ENCODE measurements around the gene ARSG.
"Not testable (repeated sequence)": the region's sequence is repeated elsewhere in the genome, so short reads cannot be mapped to it uniquely, and the experiment has no call there.

The ARSG gene

DNA sequence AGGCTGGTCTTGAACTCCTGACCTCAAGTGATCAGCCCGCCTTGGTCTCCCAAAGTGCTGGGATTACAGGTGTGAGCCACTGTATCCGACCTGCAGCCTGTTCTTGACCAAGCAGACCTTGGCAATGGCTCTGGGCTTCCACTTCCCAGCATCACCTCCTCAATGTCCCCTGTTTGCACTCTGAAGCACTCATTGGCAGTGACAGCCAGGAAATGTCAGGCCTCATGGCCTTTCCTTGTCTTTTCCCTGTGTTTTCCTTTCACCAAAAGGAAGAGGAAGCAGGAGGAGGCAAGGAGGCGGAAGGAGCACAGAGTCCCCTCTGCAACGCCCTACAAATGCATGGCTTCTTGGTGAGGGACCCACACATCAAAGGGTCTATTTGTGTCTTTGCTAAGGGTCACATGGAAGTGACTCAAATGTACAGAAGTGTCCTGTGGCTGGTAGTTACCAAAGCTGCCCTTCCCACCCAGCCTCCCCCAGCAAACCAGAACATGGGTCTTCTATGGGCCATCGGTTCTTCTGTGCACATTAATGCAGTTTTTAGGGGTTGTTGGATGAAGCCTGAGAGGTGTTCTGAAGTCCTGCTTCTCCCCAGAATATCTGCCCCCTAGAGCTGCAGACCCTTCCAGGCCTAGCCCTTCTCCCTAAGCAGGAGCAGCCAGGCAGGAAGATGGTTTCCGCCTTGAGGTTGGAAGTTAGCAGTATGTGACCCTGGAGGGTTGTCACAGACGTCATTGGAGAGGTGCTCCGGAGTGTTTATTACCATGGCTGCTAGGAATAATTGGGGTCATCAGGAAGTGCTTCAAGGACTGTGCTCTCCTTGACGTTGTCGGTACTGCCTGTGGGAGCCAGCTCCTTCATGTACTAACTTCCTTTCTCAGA, 105.2 kb downstream of the ARSG start:
- DNase-seq (ENCODE audit: low read depth in 2 of 2), result no peak

DNA sequence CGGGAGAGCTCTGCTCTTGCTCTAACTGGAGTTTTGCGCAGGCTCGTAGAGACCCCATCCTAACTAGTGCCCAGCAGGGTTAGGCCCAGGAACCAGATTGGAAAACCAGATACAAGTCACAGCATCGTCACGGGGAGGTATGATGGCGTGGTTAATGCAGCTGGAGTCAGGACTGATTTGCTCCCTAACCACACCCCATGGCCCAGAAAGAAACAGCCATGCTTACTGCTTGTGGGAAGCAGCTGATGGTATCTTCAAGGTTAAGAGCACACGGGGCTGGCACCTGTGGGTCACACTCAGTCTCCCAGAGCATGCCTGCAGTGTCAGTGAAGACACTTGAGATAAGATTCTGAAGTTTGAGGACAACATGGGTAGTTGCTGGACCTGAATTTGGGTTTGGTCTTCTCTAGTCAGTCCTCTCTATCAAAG, 105.8 kb downstream of the ARSG start:
- DNase-seq (ENCODE audit: low read depth in 2 of 2), result no peak

DNA sequence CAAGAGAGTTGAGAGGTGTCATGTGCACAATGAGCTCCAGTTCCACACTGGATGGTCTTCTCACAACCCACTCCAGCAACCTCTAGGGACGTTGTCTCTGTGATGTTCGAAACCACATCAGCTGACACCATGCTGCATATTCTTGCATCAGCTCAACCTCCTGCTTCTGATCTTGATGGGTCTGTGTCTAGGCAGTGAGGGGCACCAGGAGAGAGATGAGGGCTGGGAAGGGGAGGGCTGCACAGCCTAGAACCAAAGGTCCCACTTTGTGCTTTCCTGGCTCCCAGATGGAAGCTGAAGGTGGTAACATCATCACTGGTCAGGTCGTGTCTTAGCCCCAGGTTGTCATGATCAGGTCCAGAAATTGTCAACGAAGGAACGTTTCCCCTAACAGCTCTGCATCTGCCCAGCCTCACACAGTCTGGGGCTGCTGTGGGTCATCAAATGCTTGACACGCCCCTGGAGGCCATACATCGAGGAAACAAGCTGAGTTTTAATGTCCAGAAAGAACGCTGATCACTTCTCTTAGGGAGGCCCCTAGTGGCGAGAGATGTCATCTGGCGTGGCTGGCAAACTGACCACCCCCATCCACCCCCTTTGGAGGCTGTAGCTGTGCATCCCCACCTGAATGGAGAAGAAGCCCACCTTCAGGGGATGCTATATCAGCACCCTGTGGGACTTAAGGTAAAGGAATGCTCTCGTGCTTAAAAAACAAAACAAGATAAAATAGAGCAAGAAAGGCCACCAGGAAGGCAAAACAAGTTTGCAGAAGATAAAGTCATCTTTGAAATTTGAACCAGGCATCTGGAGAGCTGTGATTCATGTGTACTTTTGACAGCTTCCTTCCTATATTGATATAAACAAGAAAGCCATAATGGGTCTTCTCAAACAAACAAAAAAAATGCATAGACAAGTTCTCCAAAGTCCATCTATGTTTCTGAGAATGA, 107.7 kb downstream of the ARSG start:
- no peak for DNase-seq (ENCODE audit: low read depth in 2 of 2)

DNA sequence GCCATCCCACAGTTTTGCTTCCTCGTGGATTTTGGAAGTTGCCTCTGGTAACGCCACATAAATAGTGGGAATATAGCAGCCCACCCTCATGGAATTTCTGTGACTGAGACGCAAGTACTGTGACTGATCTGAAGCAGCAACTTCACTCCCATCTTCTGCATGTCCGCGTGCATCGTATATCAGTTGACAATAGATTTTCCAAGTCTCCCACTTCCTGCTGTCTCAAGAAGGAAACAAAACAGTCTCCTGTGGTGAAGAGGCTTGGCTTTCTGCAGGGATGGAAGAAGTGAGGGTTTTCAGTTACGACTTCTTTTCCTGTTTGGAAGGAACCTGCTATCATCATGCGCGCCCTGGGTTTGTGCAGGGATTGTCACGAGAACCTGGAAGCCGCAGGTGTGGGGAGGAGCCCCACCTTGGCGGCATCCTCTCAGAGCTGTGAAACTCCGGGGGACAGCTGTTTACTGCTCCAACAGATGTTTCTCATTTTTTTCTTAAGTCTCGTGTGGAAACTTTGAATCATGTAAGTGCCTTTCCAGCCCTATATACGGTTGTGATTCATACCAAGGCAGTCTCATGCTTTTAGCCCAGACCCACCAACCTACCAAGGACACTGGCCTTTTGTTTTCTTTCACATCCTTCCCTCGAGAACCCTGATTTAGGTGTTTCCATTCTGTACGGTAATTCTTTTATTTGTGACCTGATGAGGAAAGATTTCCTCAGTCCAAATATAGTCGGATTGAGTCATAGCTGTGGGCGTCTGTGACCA, 108.5 kb downstream of the ARSG start:
- no peak for DNase-seq (ENCODE audit: low read depth in 2 of 2)

DNA sequence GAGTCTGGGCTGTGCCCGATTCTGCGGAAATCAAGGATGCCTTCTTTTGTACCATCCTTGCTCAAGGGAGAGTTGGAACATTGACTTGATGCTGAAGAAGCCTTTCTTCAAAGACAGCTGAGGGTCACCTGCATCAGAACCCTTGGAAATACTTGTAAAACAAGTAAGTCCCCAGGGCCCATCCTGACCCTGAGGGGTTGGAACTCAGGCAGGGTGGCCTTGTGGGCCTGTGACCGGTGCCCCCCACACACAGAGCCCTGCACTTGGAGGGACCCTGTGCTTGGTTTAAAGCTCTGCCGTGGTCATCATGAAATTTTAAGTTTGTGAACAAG, 109.1 kb downstream of the ARSG start:
- no peak for DNase-seq (ENCODE audit: low read depth in 2 of 2)

DNA sequence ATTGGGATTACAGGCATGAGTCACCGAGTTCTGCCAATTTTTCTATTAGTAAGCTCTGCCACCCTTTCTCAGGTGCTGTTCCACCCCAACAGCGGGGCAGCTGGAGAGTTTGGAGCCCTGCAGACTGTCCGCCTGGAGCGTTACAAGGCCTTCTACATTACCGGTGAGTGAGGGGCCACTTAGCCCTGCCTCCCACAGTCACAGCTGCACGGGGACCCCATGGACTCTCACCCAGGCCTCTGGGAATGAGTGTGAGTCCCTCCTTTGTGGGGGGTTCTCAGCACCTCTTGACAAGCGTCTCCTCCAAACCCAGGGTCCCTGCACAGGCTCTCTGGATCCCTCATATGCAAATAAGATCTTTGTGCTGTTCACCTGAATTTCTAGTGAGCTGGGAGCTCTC, 110.0 kb downstream of the ARSG start:
- DNase-seq (ENCODE audit: low read depth in 2 of 2), result no peak

DNA sequence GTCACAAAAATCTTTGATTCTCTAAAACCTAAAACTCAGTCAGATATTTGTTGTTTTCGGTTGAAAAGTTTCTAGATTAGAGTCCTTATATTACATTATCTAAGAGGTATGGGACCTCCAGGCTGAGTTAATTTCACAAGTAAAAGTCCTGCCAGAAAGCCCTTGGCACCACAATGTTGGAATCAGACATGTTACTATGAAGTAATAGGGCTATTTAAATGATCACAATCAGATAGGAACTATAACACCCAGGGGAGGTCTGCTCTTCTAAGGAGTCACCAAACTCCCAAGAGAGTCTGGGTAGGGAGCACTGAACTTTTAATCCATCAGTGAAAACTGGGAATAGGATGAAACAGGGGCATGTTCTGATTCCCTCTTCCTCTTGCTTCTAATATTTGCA, 111.8 kb downstream of the ARSG start:
- DNase-seq (ENCODE audit: low read depth in 2 of 2), result no peak

DNA sequence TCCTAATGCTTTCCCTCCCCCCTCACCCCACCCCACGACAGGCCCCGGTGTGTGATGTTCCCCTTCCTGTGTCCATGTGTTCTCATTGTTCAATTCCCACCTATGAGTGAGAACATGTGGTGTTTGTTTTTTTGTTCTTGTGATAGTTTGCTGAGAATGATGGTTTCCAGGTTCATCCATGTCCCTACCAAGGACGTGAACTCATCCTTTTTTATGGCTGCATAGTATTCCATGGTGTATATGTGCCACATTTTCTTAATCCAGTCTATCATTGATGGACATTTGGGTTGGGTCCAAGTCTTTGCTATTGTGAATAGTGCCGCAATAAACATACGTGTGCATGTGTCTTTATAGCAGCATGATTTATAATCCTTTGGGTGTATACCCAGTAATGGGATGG, 112.5 kb downstream of the ARSG start:
- DNase-seq (ENCODE audit: low read depth in 2 of 2), result not testable (repeated sequence)

DNA sequence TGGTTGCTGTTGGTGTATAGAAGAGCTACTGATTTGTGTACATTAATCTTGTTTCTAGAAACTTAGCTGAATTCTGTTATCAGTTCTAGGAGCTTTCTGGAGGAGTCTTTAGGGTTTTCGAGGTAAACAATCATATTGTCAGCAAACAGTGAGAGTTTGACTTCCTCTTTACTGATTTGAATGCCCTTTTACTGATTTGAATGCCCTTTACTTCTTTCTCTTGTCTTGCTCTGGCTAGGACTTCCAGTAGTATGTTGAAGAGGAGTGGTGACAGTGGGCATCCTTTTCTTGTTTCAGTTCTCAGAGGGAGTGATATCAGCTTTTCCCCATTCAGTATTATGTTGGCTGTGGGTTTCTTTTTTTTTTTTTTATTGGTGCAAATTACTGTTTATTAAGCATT, 116.4 kb downstream of the ARSG start:
- DNase-seq (ENCODE audit: low read depth in 2 of 2), result not testable (repeated sequence)

DNA sequence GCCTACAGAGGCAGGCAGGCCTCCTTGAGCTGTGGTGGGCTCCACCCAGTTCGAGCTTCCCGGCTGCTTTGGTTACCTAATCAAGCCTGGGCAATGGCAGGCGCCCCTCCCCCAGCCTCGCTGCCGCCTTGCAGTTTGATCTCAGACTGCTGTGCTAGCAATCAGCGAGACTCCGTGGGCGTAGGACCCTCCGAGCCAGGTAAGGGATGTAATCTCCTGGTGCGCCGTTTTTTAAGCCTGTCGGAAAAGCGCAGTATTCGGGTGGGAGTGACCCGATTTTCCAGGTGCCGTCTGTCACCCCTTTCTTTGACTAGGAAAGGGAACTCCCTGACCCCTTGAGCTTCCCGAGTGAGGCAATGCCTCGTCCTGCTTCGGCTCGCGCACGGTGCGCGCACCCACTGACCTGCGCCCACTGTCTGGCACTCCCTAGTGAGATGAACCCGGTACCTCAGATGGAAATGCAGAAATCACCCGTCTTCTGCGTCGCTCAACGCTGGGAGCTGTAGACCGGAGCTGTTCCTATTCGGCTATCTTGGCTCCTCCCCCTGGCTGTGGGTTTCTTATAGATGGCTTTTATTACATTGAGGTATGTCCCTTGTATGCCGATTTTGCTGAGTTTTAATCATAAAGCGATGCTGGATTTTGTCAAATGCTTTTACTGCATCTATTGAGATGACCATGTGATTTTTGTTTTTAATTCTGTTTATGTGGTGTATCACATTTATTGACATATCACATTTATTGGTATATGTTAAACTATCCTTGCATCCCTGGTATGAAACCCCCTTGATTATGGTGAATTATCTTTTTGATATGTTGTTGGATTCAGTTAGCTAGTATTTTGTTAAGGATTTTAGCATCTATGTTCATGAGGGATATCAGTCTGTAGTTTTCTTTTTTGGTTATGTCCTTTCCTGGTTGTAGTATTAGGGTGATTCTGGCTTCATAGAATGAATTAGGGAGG, 122.6 kb downstream of the ARSG start:
- not testable (repeated sequence) for DNase-seq (ENCODE audit: low read depth in 2 of 2)

DNA sequence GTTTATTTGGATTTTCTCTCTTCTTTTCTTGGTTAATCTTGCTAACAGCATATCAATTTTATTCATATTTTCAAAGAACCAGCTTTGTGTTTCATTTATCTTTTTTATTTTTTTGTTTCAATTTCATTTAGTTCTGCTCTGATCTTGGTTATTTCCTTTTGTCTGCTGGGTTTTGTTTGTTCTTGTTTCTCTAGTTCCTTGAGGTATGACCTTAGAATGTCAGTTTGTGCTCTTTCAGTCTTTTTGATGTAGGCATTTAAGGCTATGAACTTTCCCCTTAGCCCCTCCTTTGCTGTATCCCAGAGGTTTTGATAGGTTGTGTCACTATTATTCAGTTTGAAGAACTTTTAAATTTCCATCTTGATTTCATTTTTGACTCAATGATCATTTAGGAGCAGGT, 123.6 kb downstream of the ARSG start:
- DNase-seq (ENCODE audit: low read depth in 2 of 2), result not testable (repeated sequence)

DNA sequence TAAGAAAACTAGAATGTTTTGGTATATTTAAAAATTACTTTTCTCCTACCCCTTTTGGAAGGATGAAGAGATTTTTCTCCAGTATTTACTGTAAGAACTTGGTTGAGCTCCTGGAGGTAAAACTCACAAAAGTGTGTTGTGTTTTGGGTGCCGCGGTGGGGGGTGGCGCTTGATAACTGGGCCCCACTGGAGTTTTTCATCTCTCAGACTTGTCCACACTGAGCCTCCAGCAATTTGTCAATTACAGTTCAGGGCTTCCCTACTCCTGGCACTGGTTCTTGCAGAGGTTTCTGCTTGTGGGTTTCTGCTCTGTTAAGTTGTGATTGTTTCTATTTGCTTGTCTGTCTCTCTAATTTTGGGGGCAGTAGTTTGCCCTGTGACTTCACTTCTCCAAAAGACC, 126.0 kb downstream of the ARSG start:
- no peak for DNase-seq (ENCODE audit: low read depth in 2 of 2)

DNA sequence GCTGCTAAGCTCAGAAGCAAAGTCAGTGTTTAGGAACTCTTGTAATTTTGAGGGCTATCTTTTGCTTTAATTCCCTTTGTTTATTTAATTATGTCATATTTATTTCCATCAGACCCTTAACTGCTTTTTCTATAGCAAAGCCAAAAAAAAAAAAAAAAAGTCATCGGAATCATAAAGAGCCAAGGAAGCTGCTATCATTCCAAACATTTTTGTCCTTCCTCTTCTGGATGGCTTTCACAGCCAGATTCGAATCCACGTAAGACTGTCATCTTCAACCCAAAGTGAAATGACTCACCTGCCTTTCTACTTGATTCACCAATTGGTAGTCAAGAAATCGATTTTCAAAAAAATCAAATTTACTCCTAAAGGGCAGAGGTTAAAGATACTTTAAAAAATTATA, 127.6 kb downstream of the ARSG start:
- no peak for DNase-seq (ENCODE audit: low read depth in 2 of 2)

DNA sequence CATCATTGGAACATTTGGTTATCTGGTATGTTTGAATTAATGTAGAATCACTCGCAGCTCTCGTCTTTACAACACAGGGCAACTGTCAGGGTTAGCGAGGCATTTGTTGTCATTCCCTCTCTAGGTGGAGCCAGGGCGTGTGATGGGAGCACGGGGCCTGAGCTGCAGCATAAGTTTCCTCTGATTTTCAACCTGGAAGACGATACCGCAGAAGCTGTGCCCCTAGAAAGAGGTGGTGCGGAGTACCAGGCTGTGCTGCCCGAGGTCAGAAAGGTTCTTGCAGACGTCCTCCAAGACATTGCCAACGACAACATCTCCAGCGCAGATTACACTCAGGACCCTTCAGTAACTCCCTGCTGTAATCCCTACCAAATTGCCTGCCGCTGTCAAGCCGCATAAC, 128.8 kb downstream of the ARSG start:
- no peak for DNase-seq (ENCODE audit: low read depth in 2 of 2)

DNA sequence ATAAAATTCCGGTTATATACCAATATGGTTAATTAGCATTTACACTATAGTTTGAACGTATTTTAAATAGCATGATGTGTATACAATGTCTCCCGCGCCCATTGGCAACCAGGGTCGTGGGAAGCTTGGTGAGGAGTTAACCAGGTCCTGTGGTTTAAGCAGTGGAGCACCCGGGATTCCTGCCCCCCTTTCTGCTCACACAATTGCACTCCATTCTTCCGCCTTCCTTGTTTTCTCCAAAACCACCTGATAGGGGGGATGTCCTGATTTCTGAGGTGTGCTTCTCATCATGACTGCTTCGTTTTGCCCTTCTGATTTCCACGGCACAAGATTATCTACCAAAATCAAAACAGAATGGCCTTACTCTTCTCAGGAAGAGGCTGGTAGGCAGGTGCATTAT, 130.2 kb downstream of the ARSG start:
- no peak for DNase-seq (ENCODE audit: low read depth in 2 of 2)

DNA sequence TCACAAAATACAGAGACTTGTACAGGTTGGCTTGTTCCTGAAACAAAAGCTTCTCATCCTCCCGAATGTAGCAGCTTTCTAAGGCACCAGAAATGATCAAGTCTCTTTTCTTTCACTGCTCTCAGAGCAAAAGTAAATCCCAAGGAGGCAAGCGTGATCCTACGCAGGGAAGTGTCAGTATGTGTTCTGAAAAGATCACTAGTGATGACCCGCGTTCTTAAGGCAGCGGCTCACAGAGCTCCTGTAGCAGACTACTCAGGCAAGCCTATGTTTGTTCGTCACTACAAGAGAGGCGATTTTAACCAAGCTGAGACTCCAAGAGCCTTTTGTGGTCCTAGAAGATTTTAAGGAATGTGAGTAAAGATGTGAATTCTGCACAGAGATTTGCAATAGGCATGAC, 131.5 kb downstream of the ARSG start:
- DNase-seq (ENCODE audit: low read depth in 2 of 2), result no peak

DNA sequence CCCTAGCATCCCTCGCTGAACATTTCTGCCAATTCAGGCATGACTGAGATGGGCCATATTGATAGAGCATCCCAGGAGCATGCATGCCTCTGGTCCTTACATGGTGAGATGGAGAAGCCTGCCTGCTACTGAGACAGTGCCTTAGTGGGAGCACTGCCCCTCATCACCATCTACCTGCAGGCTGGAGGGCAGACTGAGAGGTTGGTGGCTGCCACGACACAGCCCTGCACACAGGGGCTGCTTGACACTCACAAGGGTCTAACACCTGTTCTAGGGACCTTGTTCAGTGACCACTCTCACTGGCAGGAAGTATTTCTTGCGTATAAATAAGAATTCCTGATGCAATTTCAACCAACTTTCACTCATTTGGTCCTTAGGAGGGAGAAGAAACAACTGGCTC, 132.0 kb downstream of the ARSG start:
- DNase-seq (ENCODE audit: low read depth in 2 of 2), result no peak

DNA sequence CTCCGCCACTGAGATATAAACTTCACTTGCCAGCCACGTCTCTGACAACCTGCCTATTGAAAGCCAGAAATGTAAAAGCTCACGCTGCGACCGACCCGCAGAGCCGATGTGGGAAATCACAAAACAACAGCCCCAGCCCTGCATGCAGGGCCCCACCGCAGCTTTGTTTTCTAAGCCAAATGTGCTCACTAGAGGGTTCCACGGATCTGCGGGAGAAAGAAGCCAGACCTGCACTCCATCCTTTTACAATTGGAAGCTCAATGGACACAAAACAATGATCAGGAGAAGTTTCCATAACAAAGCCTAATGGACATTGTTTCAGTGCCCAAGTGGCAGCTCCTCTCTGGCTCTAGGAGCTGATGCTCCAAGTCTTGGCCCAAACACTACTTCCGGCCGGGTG, 132.9 kb downstream of the ARSG start:
- DNase-seq (ENCODE audit: low read depth in 2 of 2), result no peak

DNA sequence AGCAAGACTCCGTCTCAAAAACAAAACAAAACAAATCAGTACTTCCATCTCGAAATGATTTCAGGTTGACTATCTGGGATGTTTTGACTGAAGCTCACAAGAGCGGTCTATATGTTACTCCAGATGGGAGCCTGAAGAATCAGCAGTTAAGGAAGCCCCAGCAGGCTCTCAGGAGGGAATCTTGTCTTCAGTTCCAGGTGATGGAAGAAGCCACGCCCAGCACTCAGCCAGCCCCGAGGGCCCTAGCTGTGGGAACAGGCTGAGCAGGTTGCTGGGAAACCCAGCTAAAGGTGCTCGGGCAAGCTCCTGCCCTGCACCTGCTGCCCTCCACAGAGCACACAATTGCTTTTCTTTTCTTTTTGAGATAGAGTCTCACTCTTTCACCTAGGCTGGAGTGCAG, 133.6 kb downstream of the ARSG start:
- DNase-seq (ENCODE audit: low read depth in 2 of 2), result no peak

DNA sequence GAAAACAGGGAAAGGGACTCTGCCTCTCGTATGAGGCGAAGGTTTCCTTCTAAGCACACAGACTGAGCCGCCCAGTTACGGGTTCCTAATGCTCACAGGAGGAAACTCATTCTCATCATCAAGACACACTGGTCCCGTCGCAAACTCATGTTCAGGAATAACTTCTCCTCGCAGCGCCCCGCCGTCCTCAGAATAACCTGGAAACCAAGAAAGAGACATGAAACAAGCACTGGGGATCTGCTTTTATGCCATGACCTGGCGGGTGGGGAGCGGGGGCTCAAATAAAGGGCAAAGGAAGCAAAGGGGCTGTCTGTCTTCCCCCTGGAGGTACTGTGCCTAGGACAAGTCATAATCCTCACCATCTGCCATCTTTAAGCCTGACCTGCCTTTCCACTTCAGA, 134.7 kb downstream of the ARSG start:
- DNase-seq (ENCODE audit: low read depth in 2 of 2), result no peak

DNA sequence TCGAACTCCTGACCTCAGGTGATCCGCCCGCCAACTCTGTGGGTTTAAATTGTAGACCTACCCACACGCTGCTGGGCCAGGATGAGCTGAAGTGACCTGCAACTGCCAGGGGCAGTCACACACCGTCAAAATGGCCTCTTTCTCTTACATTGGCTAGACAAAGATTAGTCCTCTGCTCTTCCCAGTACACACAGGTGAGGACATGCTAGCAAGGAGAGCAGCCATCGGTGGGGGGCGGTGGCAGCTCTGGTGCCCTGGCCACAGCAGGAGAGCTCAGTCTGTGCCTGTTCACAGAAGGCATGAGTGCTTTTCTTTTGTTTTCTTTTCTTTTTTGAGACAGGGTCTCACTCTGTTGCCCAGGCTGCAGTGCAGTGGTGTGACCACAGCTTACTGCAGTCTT, 136.3 kb downstream of the ARSG start:
- DNase-seq (ENCODE audit: low read depth in 2 of 2), result no peak
